Sigmoid colon (tissue), 7 donors: ENCODE data around the gene ZNF324B. TPM values are rescaled to one million over a fixed set of nuclear protein-coding genes. Genes with fewer than 3 reads are reported as not detected.

Experiments used
- DNase-seq: peaks from one replicate; pipeline ENCODE4 v3.0.0-alpha.2; 2019
- H3K27ac ChIP-seq, 4 donors: fragments of 200-600 bp; sonication (generic); one replicate each; pipeline ENCODE4 v1.5.1; 2016 to 2019; ENCODE audit warnings: mild to moderate bottlenecking in 1 of 4
- H3K27me3 ChIP-seq, 3 donors: fragments of 200-600 bp; sonication (generic); one replicate each; pipeline ENCODE4 v1.5.1; 2019; ENCODE audit warnings: mild to moderate bottlenecking in 1 of 3
- H3K36me3 ChIP-seq, 4 donors: fragments of 200-600 bp; sonication (generic); one replicate each; pipeline ENCODE4 v1.5.1; 2016 to 2019
- H3K4me1 ChIP-seq, 4 donors: fragments of 200-600 bp; sonication (generic); one replicate each; pipeline ENCODE4 v1.5.1; 2017 to 2019
- H3K4me3 ChIP-seq, 4 donors: fragments of 200-600 bp; sonication (generic); one replicate each; pipeline ENCODE4 v1.5.1; 2017 to 2019; ENCODE audit warnings: mild to moderate bottlenecking in 2 of 4, moderate library complexity in 1 of 4
- H3K9me3 ChIP-seq, 4 donors: fragments of 200-600 bp in 3 of 4; sonication (generic) in 3 of 4; one replicate each; pipeline versions ENCODE4 v1.5.1 to v1.6.1; 2013 to 2019
- CTCF ChIP-seq, 4 experiments: fragments of 450-650 bp in 3 of 4; fragments of 200-600 bp in 1 of 4; IDR thresholded peaks; one replicate each; pipeline ENCODE4 v1.5.1; 2016 to 2019; ENCODE audit warnings: antibody characterized with exemption in 4 of 4, mild to moderate bottlenecking in 3 of 4, moderate library complexity in 2 of 4
- EP300 ChIP-seq, 4 donors: sonication (generic); formaldehyde crosslinking; IDR thresholded peaks; one replicate each; pipeline ENCODE4 v1.6.1; 2017; ENCODE audit warnings: antibody characterized with exemption in 4 of 4
- POLR2A ChIP-seq, 2 donors: fragments of 450-650 bp; IDR thresholded peaks; one replicate each; pipeline ENCODE4 v1.6.1; 2016; ENCODE audit warnings: antibody characterized with exemption in 2 of 2, mild to moderate bottlenecking in 2 of 2, moderate library complexity in 2 of 2
- POLR2AphosphoS5 ChIP-seq, 4 donors: sonication (generic); formaldehyde crosslinking; IDR thresholded peaks; one replicate each; pipeline ENCODE4 v1.6.1; 2017; ENCODE audit warnings: antibody characterized with exemption in 4 of 4
- WGBS, 2 donors: extraction: QIAGEN DNeasy Blood & Tissue Kit; methylation state at CpG; one replicate each; pipeline ENCODE4 v1.1.7; 2013; 5-methylcytosine and 5-hydroxymethylcytosine counted together
- intact Hi-C: fragments of 100-400 bp; cut with DNase I; formaldehyde crosslinking; loops from one replicate; pipeline ENCODE4 v1.15.1; 2023
- polyA plus RNA-seq, 3 donors: library from polyadenylated mRNA; stranded (reverse); fragments of 200-250 nt; gene quantifications; one replicate each; pipeline ENCODE4 v1.2.3, GENCODE V29; 2013
- total RNA-seq, 4 donors: library from RNA; depleted of rRNA; stranded (reverse); fragments of >200 nt; gene quantifications; one replicate each; pipeline ENCODE4 v1.1.0, GENCODE V29; 2016
- donor health status: healthy with polysubstance abuse.
- donor health status: Bipolar disorder and iron deficiency.
- donor health status: healthy.

Gene ZNF324B
- total and polyA plus RNA-seq, 7 donors = 0.60 to 9.7 (median 5.4) TPM

GRCh38 chr19:58428617-58429016 is 22.8 kb upstream of the ZNF324B start:
- Histone ChIP-seq H3K27ac (no peak overlapping the region), H3K36me3 (peaks cover 2 to 19% (median 7%) of the 10 kb centered on the region in 4 donors), H3K27me3 (no peaks in the 10 kb centered on the region), H3K4me3 (no peak overlapping the region), H3K9me3 (peaks cover 50 to 73% (median 61%) of the 10 kb centered on the region in 4 donors), H3K4me1 (no peaks in the 10 kb centered on the region)
- TF ChIP-seq POLR2AphosphoS5 (IDR thresholded peaks at IDR 0.05) (no peak), EP300 (IDR thresholded peaks at IDR 0.05) (no peak), CTCF (IDR thresholded peaks at IDR 0.05) (no peak), POLR2A (IDR thresholded peaks at IDR 0.05) (no peak)
- no peak for DNase-seq
- 64 to 72% methylated on average over 1 of the region's 1 CpG for WGBS, 2 donors
- intact Hi-C loops = no loop called here

- DNase-seq = no peak
- TF ChIP-seq POLR2AphosphoS5 (IDR thresholded peaks at IDR 0.05) (no peak), CTCF (IDR thresholded peaks at IDR 0.05) (no peak)
- H3K27ac ChIP-seq = no peak overlapping the region
- intact Hi-C loops = no loop called here
- H3K27me3 ChIP-seq = no peaks in the 10 kb centered on the region
- H3K9me3 ChIP-seq = peaks cover 61 to 85% (median 72%) of the 10 kb centered on the region in 4 donors
- H3K4me3 ChIP-seq = no peak overlapping the region
- H3K36me3 ChIP-seq = peaks cover 14 to 30% (median 19%) of the 10 kb centered on the region in 4 donors
- no peaks in the 10 kb centered on the region for H3K4me1 ChIP-seq
Observed at GRCh38 chr19:58429745-58430144, 21.7 kb upstream of the ZNF324B start.

GRCh38 chr19:58434217-58434616 is 17.2 kb upstream of the ZNF324B start:
- 97% methylated on average over 2 of the region's 2 CpGs for WGBS, 2 donors
- TF ChIP-seq POLR2AphosphoS5 (IDR thresholded peaks at IDR 0.05) (no peak), EP300 (IDR thresholded peaks at IDR 0.05) (no peak), POLR2A (IDR thresholded peaks at IDR 0.05) (no peak), CTCF (IDR thresholded peaks at IDR 0.05) (no peak)

GRCh38 chr19:58439576-58440554 is 11.6 kb upstream of the ZNF324B start, which contains the start of gene ZNF132:
ZNF132 (minus strand) TSS chr19:58440153; CDS start chr19:58439821, 332 bp downstream.
- Histone ChIP-seq H3K36me3 (peaks cover 25 to 39% (median 30%) of the 10 kb centered on the region in 4 donors), H3K9me3 (peaks cover 23 to 44% (median 32%) of the 10 kb centered on the region in 4 donors), H3K27me3 (no peaks in the 10 kb centered on the region), H3K4me1 (peaks cover 0 to 23% (median 16%) of the 10 kb centered on the region in 4 donors), H3K4me3 (peak within 1 kb of the TSS; percentile 49 to 72 (median 67)), H3K27ac (peak within 1 kb of the TSS; percentile 80 to 89 (median 84))
- WGBS, 2 donors = 7 to 12% methylated on average over 59 of the region's 59 CpGs
- intact Hi-C loops = loop anchor here (2.0 kb wide), 2 partner anchors 31 to 77 kb away; partner anchors contain the start of genes ZNF497 and ZNF584
- DNase-seq = peak; percentile 99
- TF ChIP-seq EP300 (IDR thresholded peaks at IDR 0.05) (peak in 1 of 4 donors; percentile 60), CTCF (IDR thresholded peaks at IDR 0.05) (no peak), POLR2AphosphoS5 (IDR thresholded peaks at IDR 0.05) (peak; percentile 53 to 81 (median 74)), POLR2A (IDR thresholded peaks at IDR 0.05) (no peak)

More at GRCh38 chr19:58434217-58434616, 17.2 kb upstream of the ZNF324B start:
- intact Hi-C loops = loop anchor here (1.0 kb wide), 1 partner anchor 19 kb away; no protein-coding TSS in a partner anchor
- Histone ChIP-seq H3K4me1 (peaks cover 0 to 6% (median 4%) of the 10 kb centered on the region in 4 donors), H3K27me3 (no peaks in the 10 kb centered on the region), H3K4me3 (no peak overlapping the region), H3K27ac (no peak overlapping the region), H3K36me3 (peaks cover 42 to 71% (median 49%) of the 10 kb centered on the region in 4 donors), H3K9me3 (peaks cover 71 to 98% (median 87%) of the 10 kb centered on the region in 4 donors)
- DNase-seq = no peak
